Stimulated activated CD8-positive, alpha-beta memory T cell treated with anti-CD3 and anti-CD28 coated beads, Interleukin-2, amount 100 ng/mL, for 1 hour (primary cell): ENCODE results near the gene SEC14L5.
A peak's percentile ranks its signal among the peaks of the same experiment; 100 is the strongest.
"Not testable (repeated sequence)": the region's sequence is repeated elsewhere in the genome, so short reads cannot be mapped to it uniquely, and the experiment has no call there.

Experiments used
- DNase-seq, 2 donors: peaks; one replicate each; pipeline ENCODE4 v3.0.0-alpha.2; 2020; ENCODE audit warnings: low read depth in 2 of 2

Gene SEC14L5

DNA sequence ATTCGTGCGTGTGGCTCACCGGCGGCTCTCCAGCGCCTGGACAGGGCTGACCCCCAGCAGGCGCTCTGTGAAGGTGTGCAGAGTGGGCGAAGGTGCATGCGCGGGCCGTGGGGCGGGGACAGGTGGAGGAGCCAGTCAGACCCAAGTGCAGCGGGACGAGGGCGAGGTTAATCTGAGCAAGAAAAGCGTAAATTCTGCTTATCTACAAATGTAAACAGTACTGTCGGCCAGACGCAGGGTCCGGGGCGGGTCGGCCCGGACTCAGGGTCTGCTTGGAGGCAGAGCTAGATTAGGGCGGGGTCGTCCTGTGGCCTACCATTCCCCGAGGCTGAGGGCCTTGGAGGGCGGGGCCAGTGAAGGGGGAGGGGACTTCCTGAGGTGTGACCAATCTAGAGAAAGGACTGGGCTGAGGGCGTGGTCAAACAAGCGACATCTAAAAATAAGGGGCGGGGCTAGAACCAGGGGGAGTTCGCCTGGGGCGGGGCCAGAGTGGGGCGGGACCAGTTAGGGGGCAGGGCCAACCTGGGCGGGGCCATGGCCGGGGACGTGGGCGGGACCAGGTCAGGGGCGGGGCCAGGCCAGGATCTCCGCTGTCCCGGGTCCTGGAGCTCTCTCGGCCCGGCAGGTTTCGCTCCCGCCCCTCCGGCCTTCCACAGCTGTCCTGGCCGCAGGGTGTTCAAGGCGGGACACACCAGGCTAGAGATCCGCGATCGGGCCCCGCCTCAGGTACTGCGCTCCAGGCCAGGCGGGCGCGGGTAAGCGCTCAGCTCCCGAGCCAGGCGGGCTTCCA, at the start of gene SEC14L5:
SEC14L5 (plus strand) TSS at position 611 of the 790 bp plus-strand sequence. CDS start 994 bp downstream, outside the sequence.
- peak; percentile 55 to 77 for DNase-seq

DNA sequence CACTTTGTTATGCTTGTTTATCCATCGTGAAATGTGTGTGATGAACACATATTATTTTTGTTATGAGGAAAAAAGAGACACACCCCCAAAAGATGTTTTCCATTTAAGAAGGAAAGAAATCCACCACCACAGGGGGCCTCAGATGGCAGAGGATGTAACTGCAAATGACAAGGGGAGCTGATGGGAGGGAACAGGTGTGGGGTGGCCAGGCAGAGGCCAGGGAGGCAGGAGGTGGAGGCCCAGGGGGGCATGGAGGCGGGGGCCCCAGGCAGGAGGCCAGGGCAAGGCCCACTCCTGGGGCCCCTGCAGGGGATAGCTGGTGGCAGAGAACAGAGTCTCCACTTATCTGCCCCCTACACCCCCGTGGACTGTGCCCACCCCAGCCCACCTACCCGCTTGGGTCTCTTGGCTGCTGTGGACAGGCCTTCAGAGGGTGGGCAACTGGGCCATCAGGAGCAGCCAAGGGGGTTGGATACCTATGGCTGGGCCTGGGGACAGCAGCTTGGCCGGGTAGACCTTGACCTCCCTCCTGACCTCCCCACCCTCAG, 49.2 kb upstream of the SEC14L5 start:
- DNase-seq = no peak

DNA sequence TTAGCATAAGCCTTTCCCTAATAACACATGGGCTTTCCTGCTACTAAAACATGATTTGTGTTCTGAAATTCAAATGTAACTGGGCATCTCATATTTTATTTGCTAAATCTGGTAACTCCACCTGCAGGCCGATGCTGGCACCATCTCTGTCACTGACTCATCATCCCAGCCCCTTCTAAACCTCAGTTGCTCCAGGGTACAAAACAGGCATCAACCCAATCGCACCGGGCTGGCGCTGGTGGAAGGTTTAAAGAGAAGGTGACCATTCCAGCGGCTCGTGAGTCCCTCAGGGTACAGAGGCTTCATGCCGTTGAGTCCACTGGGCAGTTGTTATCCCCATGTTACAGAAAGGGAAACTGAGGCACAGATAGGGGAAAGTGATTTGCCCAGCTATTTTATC, 48.3 kb upstream of the SEC14L5 start:
- no peak for DNase-seq

DNA sequence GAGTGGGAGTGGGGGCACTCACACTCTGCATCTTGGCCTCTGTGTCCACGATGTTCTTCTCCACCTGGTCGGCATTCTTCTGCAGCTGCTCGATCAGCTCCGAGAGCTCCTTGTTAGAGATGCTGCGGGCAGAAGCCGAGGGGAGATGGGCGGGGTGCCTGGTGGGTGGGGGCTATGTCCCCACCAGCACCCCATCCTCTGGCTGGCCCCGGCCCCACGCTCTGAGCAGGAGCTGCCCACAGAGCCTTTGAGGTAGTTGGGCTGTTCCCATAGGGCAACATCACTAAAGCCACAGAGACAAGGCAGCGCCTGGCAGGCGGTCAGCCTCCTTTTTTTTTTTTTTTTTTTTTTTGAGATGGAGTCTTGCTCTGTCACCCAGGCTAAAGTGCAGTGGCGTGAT, 47.3 kb upstream of the SEC14L5 start:
- DNase-seq = no peak

DNA sequence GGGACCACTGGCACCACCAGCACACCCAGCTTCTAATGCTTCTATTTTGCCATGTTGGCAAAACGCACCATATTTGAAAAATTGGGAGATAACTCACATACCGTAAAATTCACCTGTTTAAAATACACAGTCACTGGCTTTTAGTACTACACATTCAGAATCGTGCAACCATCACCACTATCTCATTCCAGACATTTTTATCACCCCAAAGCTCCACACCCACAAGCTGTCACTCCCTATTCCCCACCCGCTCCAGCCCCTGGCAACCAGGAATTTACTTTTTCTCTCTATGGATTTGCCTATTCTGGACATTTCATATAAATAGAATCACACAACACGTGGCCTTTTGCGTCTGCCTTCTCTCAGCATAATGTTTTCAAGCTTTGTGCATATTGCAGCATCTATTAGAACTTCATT, 46.2 kb upstream of the SEC14L5 start:
- no peak for DNase-seq

DNA sequence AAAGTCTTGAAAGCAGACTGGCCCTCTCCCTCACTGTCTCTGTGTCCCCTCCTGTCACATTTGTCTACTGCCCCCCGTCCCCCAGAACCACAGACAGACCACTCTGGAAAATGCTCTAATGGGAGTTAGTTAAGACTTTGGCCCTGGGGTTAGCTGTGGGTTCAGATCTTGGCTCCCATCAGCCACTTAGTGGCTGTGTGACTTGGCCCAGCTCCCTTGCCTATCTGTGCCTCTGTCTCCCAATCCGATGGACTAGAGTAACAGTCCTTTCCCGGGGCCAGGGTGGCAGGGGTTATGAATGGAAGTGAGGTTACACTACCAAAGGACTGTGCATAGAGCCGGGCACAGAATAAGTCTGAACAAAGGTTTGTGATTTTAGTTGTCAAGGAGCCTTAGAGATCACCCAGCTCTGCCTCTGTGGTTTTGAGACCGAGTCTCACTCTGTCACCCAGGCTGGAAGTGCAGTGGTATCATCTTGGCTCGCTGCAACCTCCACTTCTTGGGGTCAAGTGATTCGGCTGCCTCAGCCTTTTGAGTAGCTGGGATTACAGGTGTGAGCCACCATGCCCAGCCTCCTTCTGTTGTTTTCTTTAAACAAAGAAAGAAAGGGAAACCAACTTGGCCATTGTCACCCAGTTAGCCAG, 44.9 kb upstream of the SEC14L5 start:
- no peak for DNase-seq

DNA sequence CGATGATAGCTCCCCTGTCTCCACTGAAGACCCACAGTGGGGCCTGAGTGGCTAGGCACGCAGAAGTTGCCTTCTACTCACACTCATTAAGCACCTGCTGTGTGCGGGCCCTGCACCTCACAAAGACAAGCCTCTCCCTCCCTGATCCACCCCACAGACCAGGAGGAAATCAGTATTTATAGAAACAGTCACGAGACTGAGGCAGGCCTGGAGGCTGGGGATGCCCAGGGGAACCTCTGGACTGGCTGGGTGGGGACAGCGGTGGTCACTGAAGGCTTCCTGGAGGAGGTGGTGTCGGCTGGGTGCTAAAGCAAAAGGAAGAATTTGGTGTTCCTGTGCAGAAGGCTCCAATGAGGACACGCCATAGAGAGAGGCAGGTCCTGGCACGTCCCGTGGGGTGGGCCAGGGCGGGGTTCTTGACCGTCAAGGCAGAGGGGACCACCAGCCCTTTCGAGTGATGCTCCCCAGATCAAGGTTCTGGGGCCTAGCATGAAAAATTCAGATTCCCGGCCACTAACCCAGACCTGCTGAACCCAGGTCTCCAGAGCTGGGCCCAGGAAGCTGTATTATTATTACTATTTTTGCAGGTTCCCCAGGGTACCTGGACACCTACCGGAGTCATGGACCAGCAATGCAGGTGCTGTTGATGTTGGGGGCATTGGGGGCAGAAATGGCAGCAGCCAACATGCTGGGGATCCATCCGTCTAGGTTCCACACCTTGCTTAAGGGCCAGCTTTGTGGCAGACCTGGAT, 44.2 kb upstream of the SEC14L5 start:
- no peak for DNase-seq

DNA sequence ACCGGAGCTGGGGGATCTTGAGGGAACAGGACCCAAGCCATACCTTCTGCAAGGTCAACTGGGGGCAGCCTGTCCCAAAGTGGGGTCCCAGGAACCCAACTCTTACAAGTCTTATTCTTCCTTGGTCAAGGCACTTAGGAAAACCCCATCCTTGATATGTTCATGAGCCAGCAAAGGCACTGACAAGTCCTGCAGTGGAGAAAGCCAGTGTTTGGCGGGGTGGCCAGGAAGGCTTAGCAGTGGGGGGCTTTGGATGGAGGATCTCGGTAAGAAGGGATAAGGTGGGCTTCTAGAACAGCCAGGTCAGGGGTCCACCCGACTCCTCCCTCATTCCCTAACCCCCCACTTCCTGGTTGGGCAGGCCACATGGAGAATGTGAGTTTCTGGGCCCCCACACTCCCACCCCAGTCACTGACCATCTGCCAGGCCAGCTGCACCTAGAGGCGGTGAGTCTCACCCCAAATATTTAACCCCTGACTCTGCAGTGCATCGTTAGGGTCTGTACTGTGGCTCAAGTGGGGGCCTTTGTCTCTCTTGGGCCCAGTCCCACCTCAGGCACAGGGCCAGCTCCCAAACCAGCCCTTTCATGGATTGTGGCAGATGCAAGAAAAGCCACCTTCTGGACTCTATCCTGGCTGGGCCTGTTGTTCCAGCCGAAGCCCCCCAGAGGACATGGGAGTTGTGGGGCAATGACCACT, 43.5 kb upstream of the SEC14L5 start:
- no peak for DNase-seq

DNA sequence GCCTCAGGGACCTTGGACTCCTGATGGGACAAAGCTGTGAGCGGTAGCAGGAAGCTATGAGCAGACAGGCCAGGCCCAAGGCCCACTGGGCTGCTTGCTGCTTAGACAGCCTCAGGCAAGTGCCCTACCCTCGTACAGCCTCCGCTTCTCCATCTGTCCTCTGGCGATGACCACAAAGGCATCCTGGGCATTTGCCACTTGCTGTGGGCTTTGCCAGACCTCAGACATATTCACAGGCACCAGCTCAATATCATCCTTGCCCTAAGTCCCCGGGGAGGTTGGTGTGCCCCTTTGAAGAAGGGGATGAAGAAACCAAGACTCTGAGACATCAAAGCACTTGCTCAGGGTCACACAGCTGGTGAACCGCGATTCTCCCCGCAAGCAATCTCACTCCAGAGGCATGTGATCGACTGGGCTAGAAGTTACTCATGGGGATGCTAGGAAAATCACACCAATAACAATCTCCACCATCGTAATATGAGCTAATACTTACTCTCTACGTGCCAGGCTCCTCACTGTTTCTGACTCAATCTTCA, 42.8 kb upstream of the SEC14L5 start:
- no peak for DNase-seq

DNA sequence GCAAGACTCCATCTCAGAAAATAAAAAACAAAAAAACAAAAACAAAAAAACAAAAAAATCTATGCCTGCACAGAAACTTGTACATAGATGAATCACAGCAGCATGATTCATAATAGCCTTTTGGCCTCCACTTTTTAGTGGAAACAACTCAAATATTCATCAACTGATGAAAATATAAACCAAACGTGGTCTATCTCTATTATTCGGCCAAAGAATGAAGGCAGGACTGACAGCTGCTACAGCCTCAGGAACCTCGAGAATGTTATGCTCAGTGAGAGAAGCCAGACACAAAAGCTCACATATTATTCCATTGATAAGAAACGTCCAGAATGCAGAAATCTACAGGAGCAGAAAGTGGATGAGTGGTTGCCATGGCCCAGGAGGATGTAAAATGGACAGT, 41.0 kb upstream of the SEC14L5 start:
- DNase-seq = no peak

DNA sequence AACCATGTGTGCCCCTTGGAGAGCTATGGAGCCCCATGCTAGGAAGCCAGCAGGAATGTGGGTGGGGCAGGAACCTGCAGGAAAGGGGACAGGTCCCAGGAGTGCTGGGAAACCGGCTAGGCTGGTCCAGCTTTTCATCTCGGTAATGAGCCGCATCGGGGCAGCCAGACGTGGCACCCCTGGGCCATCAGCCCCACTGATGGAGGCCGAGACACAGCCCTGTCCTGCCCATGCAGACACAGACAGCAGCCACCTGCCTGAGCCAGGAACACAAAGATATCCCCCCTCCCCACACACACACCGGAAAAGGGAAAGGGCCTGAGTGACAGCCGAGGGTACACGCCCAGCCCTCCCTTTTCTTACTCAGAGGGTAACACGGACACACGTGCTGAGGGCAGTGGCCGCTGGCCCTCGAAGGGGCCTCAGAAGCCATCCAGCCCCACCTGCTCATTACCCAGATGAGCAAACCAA, 39.3 kb upstream of the SEC14L5 start:
- DNase-seq = no peak

DNA sequence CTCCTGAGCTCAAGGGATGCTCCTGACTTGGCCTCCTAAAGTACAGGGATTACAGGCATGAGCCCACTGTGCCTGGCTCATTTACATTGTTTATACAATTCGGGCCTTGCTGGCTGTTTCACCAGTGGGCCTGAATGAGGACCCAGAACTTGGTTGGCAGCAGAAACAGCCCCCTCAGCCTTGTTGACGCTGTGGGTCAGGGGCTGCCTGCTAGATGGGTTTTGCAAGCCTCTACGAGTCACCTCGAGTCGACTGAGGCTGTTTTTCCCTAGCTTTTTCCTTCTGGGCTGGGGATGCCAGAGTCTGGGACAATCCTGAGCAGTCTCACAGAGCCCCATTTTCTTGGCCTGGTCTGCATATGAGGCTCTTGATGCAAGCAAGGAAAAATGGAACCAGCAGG, 37.3 kb upstream of the SEC14L5 start:
- DNase-seq = no peak

DNA sequence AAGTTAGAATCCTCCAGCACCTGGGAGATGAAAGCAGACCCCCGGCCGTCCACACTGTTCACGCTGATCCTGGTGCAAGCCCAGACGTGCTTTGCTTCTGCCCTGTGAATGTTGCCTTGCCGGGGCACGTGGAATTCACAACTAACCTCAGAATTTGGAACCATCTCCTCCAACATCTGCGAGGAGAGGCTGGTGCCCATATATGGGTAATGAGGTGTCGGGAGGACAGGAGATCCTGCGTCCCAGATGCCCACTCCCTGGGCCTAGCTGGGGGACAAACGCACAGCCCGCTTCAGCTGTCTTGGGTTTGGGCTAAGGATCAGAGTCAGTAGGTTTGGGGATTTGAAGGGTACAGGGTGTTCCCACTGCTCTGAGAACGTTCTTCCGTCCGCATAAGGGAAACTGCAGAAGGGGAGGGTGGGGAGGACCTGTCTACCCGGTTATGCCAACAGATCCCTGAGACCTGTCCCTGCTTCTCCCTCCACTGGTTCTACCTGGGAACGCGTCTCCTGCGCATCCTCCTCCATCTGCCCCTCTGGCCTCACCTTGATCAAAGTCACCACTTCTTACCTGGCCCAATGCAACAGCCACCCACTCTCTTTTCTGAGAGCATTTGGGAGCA, 35.3 kb upstream of the SEC14L5 start:
- DNase-seq = no peak

DNA sequence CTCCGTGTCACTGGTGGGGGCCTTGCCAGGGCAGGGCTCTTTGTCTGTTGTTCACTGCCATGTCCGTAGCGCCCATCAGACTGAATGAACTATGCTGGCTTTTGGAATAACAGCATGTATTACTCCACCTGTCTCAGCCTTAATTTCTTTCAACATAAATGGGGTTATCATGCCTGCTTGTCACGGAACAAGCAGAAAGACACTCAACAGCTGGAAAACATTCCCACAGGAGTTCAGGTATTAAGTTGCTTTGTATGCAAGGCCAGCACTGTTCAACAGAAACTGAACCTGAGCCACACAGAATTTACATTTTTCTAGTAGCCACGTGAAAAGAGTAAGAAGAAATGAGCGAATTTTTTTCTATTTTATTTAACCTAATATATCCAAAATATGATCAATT, 34.3 kb upstream of the SEC14L5 start:
- no peak for DNase-seq

DNA sequence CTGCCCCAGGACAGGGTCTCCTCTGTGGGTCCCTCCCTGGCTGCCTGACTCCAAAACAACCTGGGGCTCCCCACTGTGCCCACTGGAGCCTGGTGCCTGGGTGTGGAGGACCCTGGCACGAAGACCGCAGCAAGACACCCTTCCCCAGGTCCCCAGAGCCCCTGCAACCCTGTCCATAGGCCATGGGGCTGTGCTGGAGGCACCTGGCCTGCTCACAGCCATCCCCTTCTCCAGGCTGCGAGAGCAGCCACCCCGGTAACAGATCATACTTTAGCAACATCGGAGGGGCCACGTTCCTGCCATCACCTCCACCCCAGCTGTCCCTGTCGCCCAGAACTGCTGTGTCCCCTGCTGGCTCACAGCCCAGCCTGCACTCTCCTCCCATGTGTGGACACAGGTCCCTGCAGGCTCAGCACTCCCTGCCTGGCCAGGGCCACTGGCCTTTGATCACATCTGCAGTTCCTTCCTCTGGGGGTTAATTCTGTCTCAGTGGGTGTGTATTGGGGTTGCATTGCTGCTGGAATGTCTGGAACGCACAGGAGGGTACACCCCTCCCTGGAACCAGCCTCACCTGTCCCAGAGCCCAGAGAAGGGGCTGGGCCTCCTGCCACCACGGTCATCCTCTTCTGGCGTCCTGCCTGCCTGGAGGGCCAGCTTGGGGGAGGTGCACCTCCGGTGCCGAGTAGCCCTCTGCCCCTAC, 33.4 kb upstream of the SEC14L5 start:
- no peak for DNase-seq

DNA sequence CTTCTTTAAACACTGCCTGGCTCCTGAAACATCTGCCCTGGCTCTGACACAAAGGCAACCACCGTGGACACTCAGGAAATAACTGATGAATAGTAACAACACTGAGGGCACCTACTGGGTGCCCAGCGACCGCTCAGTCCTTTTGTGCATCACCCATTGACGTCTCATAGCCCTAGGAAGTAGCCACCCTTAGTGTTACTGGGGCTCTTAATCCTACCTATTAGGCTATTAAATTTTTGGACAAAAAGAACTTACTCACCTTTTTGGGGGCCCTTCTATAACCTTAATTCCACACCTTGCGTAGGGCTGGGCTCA, 32.9 kb upstream of the SEC14L5 start:
- no peak for DNase-seq

DNA sequence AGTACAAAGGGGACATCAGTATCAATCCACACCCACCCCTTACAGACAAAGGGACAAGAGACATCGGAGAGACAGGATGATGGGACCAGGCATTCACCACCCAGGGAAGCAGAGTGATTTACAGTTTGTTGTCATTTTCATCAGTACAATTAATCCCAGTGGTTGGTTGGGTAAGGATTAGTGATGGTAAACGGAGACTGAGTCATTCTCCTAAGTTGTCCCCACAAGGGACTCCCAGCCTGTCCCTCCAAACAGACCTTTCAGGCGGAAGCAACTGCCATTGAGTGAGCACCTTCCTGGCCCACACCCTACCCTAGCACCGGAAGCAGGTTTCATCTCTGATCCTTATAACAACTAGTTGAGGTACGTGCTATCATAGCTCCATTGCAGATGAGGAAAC, 32.3 kb upstream of the SEC14L5 start:
- no peak for DNase-seq

DNA sequence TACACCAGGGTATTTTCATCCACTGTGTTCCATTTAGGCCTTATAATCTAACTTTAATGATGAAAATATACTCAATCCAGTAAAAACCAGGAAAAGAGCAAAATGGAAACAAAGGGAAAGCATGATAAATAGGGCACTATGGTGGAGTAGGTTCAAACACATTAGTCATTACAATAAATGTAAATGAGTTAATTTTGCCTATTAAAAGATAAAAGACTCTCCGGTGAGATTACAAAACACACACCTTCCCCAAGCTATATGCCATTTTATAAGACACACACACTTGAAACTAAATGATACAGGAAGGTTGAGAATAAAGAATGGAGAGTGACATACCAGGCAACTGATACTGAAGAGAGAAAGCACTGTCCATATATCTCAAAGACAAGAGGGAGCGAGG, 31.2 kb upstream of the SEC14L5 start:
- DNase-seq = no peak

DNA sequence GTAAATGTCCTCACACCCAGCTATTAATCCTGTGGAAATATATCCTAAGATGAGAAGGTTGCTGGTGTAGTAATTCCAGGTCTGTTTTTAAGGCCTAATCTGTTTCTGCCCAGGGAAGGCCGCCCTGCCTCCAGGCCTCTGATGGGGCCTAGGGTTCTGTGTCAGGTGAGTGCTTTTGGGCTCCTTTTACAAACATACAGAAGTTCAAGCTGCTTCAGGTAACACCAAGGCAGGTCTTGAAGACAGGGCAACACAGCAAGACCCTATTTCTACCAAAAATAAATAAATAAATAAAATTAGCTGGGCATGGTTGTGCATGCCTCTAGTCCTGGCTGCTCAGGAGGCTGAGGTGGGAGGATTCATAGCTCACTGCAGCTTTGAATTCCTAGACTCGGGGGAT, 30.5 kb upstream of the SEC14L5 start:
- no peak for DNase-seq

DNA sequence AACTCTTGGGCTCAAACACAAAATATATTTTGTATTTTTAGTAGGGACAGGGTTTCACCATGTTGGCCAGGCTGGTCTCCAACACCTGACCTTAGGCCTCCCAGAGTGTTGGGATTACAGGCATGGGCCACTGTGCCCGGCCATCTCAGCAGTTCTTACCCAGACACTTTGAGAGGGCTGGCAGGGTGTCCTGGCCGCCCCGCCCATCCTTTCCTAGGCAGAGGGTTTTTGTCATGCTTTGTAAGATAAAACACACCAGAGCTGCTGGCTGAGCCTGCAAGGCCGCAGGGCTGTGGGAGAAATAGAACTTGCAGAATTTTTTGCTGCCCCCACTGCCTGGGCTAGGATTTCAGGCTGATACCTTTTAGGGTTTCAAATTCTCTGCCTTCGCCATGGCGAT, 29.9 kb upstream of the SEC14L5 start:
- DNase-seq = no peak

DNA sequence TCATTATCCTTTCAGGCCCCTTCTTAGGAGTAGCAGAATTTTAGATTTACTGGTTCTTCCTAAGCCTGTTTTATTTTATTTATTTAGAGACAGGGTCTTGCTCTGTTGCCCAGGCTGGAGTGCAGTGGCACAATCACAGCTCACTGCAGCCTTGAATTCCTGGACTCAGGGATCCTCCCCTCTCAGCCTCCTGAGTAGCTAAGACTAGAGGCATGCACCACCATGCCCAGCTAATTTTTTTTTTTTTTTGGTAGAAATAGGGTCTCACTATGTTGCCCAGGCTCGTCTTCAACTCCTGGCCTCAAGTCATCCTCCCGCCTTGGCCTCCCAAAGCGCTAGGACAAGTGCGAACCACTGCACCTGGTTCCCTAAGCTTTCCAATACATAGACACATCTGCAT, 28.5 kb upstream of the SEC14L5 start:
- DNase-seq = not testable (repeated sequence)
